Right lobe of liver (tissue), 4 donors: Measurements from ENCODE around the gene TSHZ3.

Experiments used
- POLR2A ChIP-seq: fragments of 450-650 bp; IDR thresholded peaks from one replicate; pipeline ENCODE4 v1.6.1; 2017; ENCODE audit warnings: antibody characterized with exemption, mild to moderate bottlenecking
- TF ChIP-seq, protein P1 (sequence below), 4 donors: fragments of 200-600 bp in 3 of 4; fragments of 450-650 bp in 1 of 4; IDR thresholded peaks; one replicate each; pipeline versions ENCODE4 v1.5.1 to v1.8.0; 2016 to 2022; ENCODE audit warnings: antibody characterized with exemption in 4 of 4, mild to moderate bottlenecking in 2 of 4
- donor health status: DM: no; HTN: no; CAD: no.
- donor health status: DM: no; HTN: no; CAD: no.
- donor health status: DM: no; HTN: yes; CAD: no.

DNA sequence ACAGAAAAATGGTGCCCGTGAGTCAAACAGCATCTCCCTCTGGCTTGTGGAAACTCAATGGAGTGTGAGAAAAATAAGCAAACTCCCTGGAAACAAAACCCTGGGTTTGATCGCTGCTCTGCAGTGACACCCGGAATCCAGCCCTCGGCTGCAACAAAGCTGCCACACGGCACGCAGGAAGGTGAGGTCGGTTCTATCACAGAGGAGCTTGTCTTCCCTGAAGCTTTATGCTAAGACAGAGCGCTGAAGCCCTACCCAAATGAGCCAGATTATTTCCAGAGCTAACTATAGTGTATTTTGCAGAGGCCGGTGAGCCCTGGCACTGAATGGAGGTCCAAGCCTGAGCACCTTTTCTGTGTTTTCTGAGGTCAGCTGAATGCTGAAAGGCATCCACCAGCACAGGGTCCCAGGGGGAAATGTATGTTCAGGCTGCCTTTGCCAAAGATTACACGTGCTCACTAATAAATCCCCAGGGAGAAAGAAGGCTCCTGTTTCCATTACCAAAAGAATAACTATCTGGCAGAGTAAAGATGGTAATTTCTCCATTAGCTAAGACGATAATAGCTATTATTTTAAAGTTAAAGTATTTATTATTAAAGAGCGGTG, 77.8 kb downstream of the TSHZ3 start:
- TF ChIP-seq, protein P1, sequence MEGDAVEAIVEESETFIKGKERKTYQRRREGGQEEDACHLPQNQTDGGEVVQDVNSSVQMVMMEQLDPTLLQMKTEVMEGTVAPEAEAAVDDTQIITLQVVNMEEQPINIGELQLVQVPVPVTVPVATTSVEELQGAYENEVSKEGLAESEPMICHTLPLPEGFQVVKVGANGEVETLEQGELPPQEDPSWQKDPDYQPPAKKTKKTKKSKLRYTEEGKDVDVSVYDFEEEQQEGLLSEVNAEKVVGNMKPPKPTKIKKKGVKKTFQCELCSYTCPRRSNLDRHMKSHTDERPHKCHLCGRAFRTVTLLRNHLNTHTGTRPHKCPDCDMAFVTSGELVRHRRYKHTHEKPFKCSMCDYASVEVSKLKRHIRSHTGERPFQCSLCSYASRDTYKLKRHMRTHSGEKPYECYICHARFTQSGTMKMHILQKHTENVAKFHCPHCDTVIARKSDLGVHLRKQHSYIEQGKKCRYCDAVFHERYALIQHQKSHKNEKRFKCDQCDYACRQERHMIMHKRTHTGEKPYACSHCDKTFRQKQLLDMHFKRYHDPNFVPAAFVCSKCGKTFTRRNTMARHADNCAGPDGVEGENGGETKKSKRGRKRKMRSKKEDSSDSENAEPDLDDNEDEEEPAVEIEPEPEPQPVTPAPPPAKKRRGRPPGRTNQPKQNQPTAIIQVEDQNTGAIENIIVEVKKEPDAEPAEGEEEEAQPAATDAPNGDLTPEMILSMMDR (IDR thresholded peaks at IDR 0.05) = no peak
- TF ChIP-seq POLR2A = no peak
